Measurements from ENCODE around the gene H3-3A.

Gene H3-3A

DNA sequence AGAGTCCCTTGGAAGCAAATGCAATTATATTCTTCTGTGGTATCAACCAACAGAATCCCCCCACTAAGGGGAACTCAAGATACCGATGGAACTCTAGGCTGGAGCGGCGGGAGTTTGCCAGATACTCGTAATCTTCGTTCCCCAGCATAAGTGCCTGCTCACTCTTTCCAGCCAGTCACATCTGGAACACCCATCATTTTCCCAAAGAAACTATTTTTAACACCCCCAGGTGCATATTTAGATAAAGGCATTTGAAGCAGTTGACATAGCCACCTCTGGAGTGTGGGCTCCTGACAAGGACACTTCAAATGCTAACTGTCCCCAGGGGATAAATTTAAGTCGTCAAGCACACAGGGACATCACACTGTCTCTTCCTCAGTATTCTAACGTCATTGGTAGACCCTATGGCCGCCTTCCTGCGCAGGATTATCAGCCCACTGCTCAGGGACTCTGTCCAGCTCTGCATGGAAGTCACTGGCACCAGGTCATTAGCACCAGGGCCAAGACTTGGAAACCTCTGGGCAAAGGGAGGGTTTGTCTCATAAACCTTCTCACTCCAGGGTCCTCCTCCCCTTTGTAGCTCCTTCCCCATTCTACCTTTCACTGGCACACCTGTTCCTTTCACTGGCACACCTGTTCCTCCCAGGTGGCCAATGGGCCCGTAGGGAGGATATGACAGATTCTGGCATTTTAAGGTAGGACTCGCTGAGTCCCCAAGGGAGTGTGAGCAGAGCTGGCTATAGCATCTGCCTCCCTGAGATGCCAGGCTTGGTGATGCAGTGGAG, 48.8 kb downstream of the H3-3A start:
- Histone ChIP-seq H3K4me3 (replicated peaks; ENCODE audit: insufficient read depth, low read length) (peak overlapping the region; percentile 67), H3K27me3 (ENCODE audit: insufficient read depth, poor library complexity, severe bottlenecking) (no peaks in the 10 kb centered on the region), H3K27ac (replicated peaks) (peak overlapping the region; percentile 73)
- no peak for TF ChIP-seq POLR2AphosphoS5 (IDR thresholded peaks at IDR 0.05; ENCODE audit: low read depth)
- no peak for TF ChIP-seq SPI1 (IDR thresholded peaks at IDR 0.05; ENCODE audit: borderline replicate concordance, low read depth)
- no peak for TF ChIP-seq CTCF (IDR thresholded peaks at IDR 0.05; ENCODE audit: insufficient read depth, low read length)
- TF ChIP-seq GABPA (IDR thresholded peaks at IDR 0.05; ENCODE audit: low read depth), result no peak
- no peak for TF ChIP-seq REST (IDR thresholded peaks at IDR 0.05; ENCODE audit: insufficient replicate concordance, low read depth)
- no peak for DNase-seq (ENCODE audit: low read depth in 1 of 2, low spot score in 1 of 2)

GRCh38 chr1:226111883-226112261, 49.4 kb downstream of the H3-3A start:
- H3K4me3 ChIP-seq (replicated peaks; ENCODE audit: insufficient read depth, low read length), result no peak overlapping the region

GRCh38 chr1:226112626-226113025, 50.1 kb downstream of the H3-3A start:
- no peak overlapping the region for H3K27ac ChIP-seq (replicated peaks)
- DNase-seq (ENCODE audit: low read depth in 1 of 2, low spot score in 1 of 2), result no peak
- H3K27me3 ChIP-seq (ENCODE audit: insufficient read depth, poor library complexity, severe bottlenecking), result no peaks in the 10 kb centered on the region
- H3K4me3 ChIP-seq (replicated peaks; ENCODE audit: insufficient read depth, low read length), result no peak overlapping the region
- TF ChIP-seq CTCF (IDR thresholded peaks at IDR 0.05; ENCODE audit: insufficient read depth, low read length), result no peak
- no peak for TF ChIP-seq REST (IDR thresholded peaks at IDR 0.05; ENCODE audit: insufficient replicate concordance, low read depth)
- TF ChIP-seq GABPA (IDR thresholded peaks at IDR 0.05; ENCODE audit: low read depth), result no peak
- no peak for TF ChIP-seq POLR2AphosphoS5 (IDR thresholded peaks at IDR 0.05; ENCODE audit: low read depth)
- no peak for TF ChIP-seq SPI1 (IDR thresholded peaks at IDR 0.05; ENCODE audit: borderline replicate concordance, low read depth)

More at GRCh38 chr1:226111883-226112261, 49.4 kb downstream of the H3-3A start:
- DNase-seq (ENCODE audit: low read depth in 1 of 2, low spot score in 1 of 2), result no peak
- Histone ChIP-seq H3K27ac (replicated peaks) (no peak overlapping the region), H3K27me3 (ENCODE audit: insufficient read depth, poor library complexity, severe bottlenecking) (no peaks in the 10 kb centered on the region)
- no peak for TF ChIP-seq POLR2AphosphoS5 (IDR thresholded peaks at IDR 0.05; ENCODE audit: low read depth)

GRCh38 chr1:226116673-226117072, 54.2 kb downstream of the H3-3A start:
- Histone ChIP-seq H3K27ac (replicated peaks) (no peak overlapping the region), H3K27me3 (ENCODE audit: insufficient read depth, poor library complexity, severe bottlenecking) (no peaks in the 10 kb centered on the region), H3K4me3 (replicated peaks; ENCODE audit: insufficient read depth, low read length) (no peak overlapping the region)
- no peak for DNase-seq (ENCODE audit: low read depth in 1 of 2, low spot score in 1 of 2)
- TF ChIP-seq SPI1 (IDR thresholded peaks at IDR 0.05; ENCODE audit: borderline replicate concordance, low read depth) (no peak), REST (IDR thresholded peaks at IDR 0.05; ENCODE audit: insufficient replicate concordance, low read depth) (no peak), POLR2AphosphoS5 (IDR thresholded peaks at IDR 0.05; ENCODE audit: low read depth) (no peak), CTCF (IDR thresholded peaks at IDR 0.05; ENCODE audit: insufficient read depth, low read length) (no peak), GABPA (IDR thresholded peaks at IDR 0.05; ENCODE audit: low read depth) (no peak)

Data from HL-60 (cell line).